ENCODE data around the gene CDKN2A.

The CDKN2A gene

GRCh38 chr9:21974722-21975409 is 19.3 kb downstream of the CDKN2A start:
- Histone ChIP-seq H3K9ac (ENCODE audit: low read length) (no peak overlapping the region), H3K4me3 (ENCODE audit: low read depth in 1 of 2, low read length in 2 of 2) (peak overlapping the region; percentile 16 to 41), H3K9me3 (ENCODE audit: low read length) (peaks cover 5% of the 10 kb centered on the region), H3K4me1 (ENCODE audit: insufficient read depth, low read length) (no peaks in the 10 kb centered on the region), H3K36me3 (ENCODE audit: insufficient read depth, low read length) (no peaks in the 10 kb centered on the region), H3K27me3 (ENCODE audit: control insufficient read depth in 1 of 2, insufficient read depth in 2 of 2, low read length in 2 of 2) (peaks cover 89 to 94% of the 10 kb centered on the region in 2 donors), H3K27ac (ENCODE audit: low read depth, low read length) (no peak overlapping the region)

GRCh38 chr9:21974343-21974721 is 19.9 kb downstream of the CDKN2A start:
- H3K4me3 ChIP-seq (ENCODE audit: low read depth in 1 of 2, low read length in 2 of 2), result peak overlapping the region; percentile 16 to 41
- no peak overlapping the region for H3K27ac ChIP-seq (ENCODE audit: low read depth, low read length)
- peaks cover 90 to 94% of the 10 kb centered on the region in 2 donors for H3K27me3 ChIP-seq (ENCODE audit: control insufficient read depth in 1 of 2, insufficient read depth in 2 of 2, low read length in 2 of 2)
- H3K9me3 ChIP-seq (ENCODE audit: low read length), result peaks cover 8% of the 10 kb centered on the region
- no peaks in the 10 kb centered on the region for H3K4me1 ChIP-seq (ENCODE audit: insufficient read depth, low read length)
- no peak overlapping the region for H3K9ac ChIP-seq (ENCODE audit: low read length)
- no peaks in the 10 kb centered on the region for H3K36me3 ChIP-seq (ENCODE audit: insufficient read depth, low read length)

- H3K27me3 ChIP-seq (ENCODE audit: control insufficient read depth in 1 of 2, insufficient read depth in 2 of 2, low read length in 2 of 2), result peaks cover 96% of the 10 kb centered on the region in 2 donors
- no peak overlapping the region for H3K9ac ChIP-seq (ENCODE audit: low read length)
- H3K36me3 ChIP-seq (ENCODE audit: insufficient read depth, low read length), result no peaks in the 10 kb centered on the region
- no peak overlapping the region for H3K27ac ChIP-seq (ENCODE audit: low read depth, low read length)
- H3K4me1 ChIP-seq (ENCODE audit: insufficient read depth, low read length), result no peaks in the 10 kb centered on the region
- no peak overlapping the region for H3K4me3 ChIP-seq (ENCODE audit: low read depth in 1 of 2, low read length in 2 of 2)
- peaks cover 18% of the 10 kb centered on the region for H3K9me3 ChIP-seq (ENCODE audit: low read length)
Observed at GRCh38 chr9:21972361-21972760, 21.8 kb downstream of the CDKN2A start.

- Histone ChIP-seq H3K4me1 (ENCODE audit: insufficient read depth, low read length) (no peaks in the 10 kb centered on the region), H3K9ac (ENCODE audit: low read length) (no peak overlapping the region), H3K9me3 (ENCODE audit: low read length) (peaks cover 22% of the 10 kb centered on the region), H3K27me3 (ENCODE audit: control insufficient read depth in 1 of 2, insufficient read depth in 2 of 2, low read length in 2 of 2) (peaks cover 93 to 96% of the 10 kb centered on the region in 2 donors), H3K4me3 (ENCODE audit: low read depth in 1 of 2, low read length in 2 of 2) (no peak overlapping the region), H3K27ac (ENCODE audit: low read depth, low read length) (no peak overlapping the region), H3K36me3 (ENCODE audit: insufficient read depth, low read length) (no peaks in the 10 kb centered on the region)
Observed at GRCh38 chr9:21970800-21971640, 23.2 kb downstream of the CDKN2A start.

GRCh38 chr9:21969951-21970799 is 24.0 kb downstream of the CDKN2A start:
- peaks cover 8% of the 10 kb centered on the region for H3K4me1 ChIP-seq (ENCODE audit: insufficient read depth, low read length)
- H3K9ac ChIP-seq (ENCODE audit: low read length), result no peak overlapping the region
- no peak overlapping the region for H3K4me3 ChIP-seq (ENCODE audit: low read depth in 1 of 2, low read length in 2 of 2)
- H3K27me3 ChIP-seq (ENCODE audit: control insufficient read depth in 1 of 2, insufficient read depth in 2 of 2, low read length in 2 of 2), result peaks cover 93 to 96% of the 10 kb centered on the region in 2 donors
- H3K27ac ChIP-seq (ENCODE audit: low read depth, low read length), result no peak overlapping the region
- peaks cover 22% of the 10 kb centered on the region for H3K9me3 ChIP-seq (ENCODE audit: low read length)
- H3K36me3 ChIP-seq (ENCODE audit: insufficient read depth, low read length), result no peaks in the 10 kb centered on the region

GRCh38 chr9:21969011-21969940 is 24.9 kb downstream of the CDKN2A start:
- H3K36me3 ChIP-seq (ENCODE audit: insufficient read depth, low read length), result no peaks in the 10 kb centered on the region
- peak overlapping the region; percentile 9 to 27 for H3K4me3 ChIP-seq (ENCODE audit: low read depth in 1 of 2, low read length in 2 of 2)
- no peak overlapping the region for H3K27ac ChIP-seq (ENCODE audit: low read depth, low read length)
- no peak overlapping the region for H3K9ac ChIP-seq (ENCODE audit: low read length)
- H3K9me3 ChIP-seq (ENCODE audit: low read length), result peaks cover 22% of the 10 kb centered on the region
- peaks cover 12% of the 10 kb centered on the region for H3K4me1 ChIP-seq (ENCODE audit: insufficient read depth, low read length)
- peaks cover 90 to 96% of the 10 kb centered on the region in 2 donors for H3K27me3 ChIP-seq (ENCODE audit: control insufficient read depth in 1 of 2, insufficient read depth in 2 of 2, low read length in 2 of 2)

GRCh38 chr9:21968331-21969010 is 25.7 kb downstream of the CDKN2A start:
- Histone ChIP-seq H3K27me3 (ENCODE audit: control insufficient read depth in 1 of 2, insufficient read depth in 2 of 2, low read length in 2 of 2) (peaks cover 82 to 89% of the 10 kb centered on the region in 2 donors), H3K9me3 (ENCODE audit: low read length) (peaks cover 22% of the 10 kb centered on the region), H3K9ac (ENCODE audit: low read length) (no peak overlapping the region), H3K36me3 (ENCODE audit: insufficient read depth, low read length) (no peaks in the 10 kb centered on the region), H3K4me3 (ENCODE audit: low read depth in 1 of 2, low read length in 2 of 2) (peak overlapping the region; percentile 9 to 27), H3K27ac (ENCODE audit: low read depth, low read length) (no peak overlapping the region), H3K4me1 (ENCODE audit: insufficient read depth, low read length) (peaks cover 12% of the 10 kb centered on the region)

- H3K4me3 ChIP-seq (ENCODE audit: low read depth in 1 of 2, low read length in 2 of 2), result no peak overlapping the region
- peaks cover 75 to 81% of the 10 kb centered on the region in 2 donors for H3K27me3 ChIP-seq (ENCODE audit: control insufficient read depth in 1 of 2, insufficient read depth in 2 of 2, low read length in 2 of 2)
- no peaks in the 10 kb centered on the region for H3K36me3 ChIP-seq (ENCODE audit: insufficient read depth, low read length)
- no peak overlapping the region for H3K27ac ChIP-seq (ENCODE audit: low read depth, low read length)
- peaks cover 12% of the 10 kb centered on the region for H3K4me1 ChIP-seq (ENCODE audit: insufficient read depth, low read length)
- H3K9me3 ChIP-seq (ENCODE audit: low read length), result peaks cover 22% of the 10 kb centered on the region
- H3K9ac ChIP-seq (ENCODE audit: low read length), result no peak overlapping the region
Observed at GRCh38 chr9:21967702-21968101, 26.5 kb downstream of the CDKN2A start.

- H3K27me3 ChIP-seq (ENCODE audit: control insufficient read depth in 1 of 2, insufficient read depth in 2 of 2, low read length in 2 of 2), result peaks cover 70 to 76% of the 10 kb centered on the region in 2 donors
- peaks cover 12% of the 10 kb centered on the region for H3K4me1 ChIP-seq (ENCODE audit: insufficient read depth, low read length)
Observed at GRCh38 chr9:21967169-21967568, 27.0 kb downstream of the CDKN2A start.

More at GRCh38 chr9:21967169-21967568, 27.0 kb downstream of the CDKN2A start:
- peaks cover 22% of the 10 kb centered on the region for H3K9me3 ChIP-seq (ENCODE audit: low read length)
- H3K27ac ChIP-seq (ENCODE audit: low read depth, low read length), result no peak overlapping the region
- no peak overlapping the region for H3K4me3 ChIP-seq (ENCODE audit: low read depth in 1 of 2, low read length in 2 of 2)
- no peaks in the 10 kb centered on the region for H3K36me3 ChIP-seq (ENCODE audit: insufficient read depth, low read length)
- no peak overlapping the region for H3K9ac ChIP-seq (ENCODE audit: low read length)
